Right hindlimb (tissue), 1 donor: ENCODE data around the gene OR2T1.
"Not testable (repeated sequence)": the region's sequence is repeated elsewhere in the genome, so short reads cannot be mapped to it uniquely, and the experiment has no call there.

ENCODE experiments used
- DNase-seq: peaks from one replicate; pipeline ENCODE4 v3.0.0-alpha.2; 2018

OR2T1 gene

GRCh38 chr1:248402748-248403147, at the start of gene OR2T1:
Gene OR2T1 (plus strand): TSS chr1:248403048. CDS start chr1:248406148, 3,100 bp downstream.
- no peak for DNase-seq

GRCh38 chr1:248359415-248359814, 43.4 kb upstream of the OR2T1 start:
- DNase-seq: no peak

- no peak for DNase-seq
Observed at GRCh38 chr1:248361121-248361715, 41.6 kb upstream of the OR2T1 start, which contains the start of gene OR2T4. Gene OR2T4 (plus strand): TSS chr1:248361665. CDS start chr1:248361665, 0 bp downstream.

- DNase-seq: no peak
Observed at GRCh38 chr1:248366609-248367008, 36.2 kb upstream of the OR2T1 start.

- DNase-seq: no peak
Observed at GRCh38 chr1:248372394-248372793, 30.5 kb upstream of the OR2T1 start.

- no peak for DNase-seq
Observed at GRCh38 chr1:248373761-248374160, 29.1 kb upstream of the OR2T1 start.

- DNase-seq: no peak
Observed at GRCh38 chr1:248375446-248375845, 27.4 kb upstream of the OR2T1 start, which contains the start of gene OR2T6. Gene OR2T6 (plus strand): TSS chr1:248375746. CDS start chr1:248387609, 11,863 bp downstream.

- DNase-seq: no peak
Observed at GRCh38 chr1:248376916-248377315, 25.9 kb upstream of the OR2T1 start.

- DNase-seq: no peak
Observed at GRCh38 chr1:248380854-248381253, 22.0 kb upstream of the OR2T1 start.

- no peak for DNase-seq
Observed at GRCh38 chr1:248388426-248388825, 14.4 kb upstream of the OR2T1 start.

GRCh38 chr1:248393050-248393449, 9.8 kb upstream of the OR2T1 start:
- DNase-seq: no peak

- DNase-seq: no peak
Observed at GRCh38 chr1:248404024-248404423, 1.2 kb downstream of the OR2T1 start.

GRCh38 chr1:248406721-248407692, 4.2 kb downstream of the OR2T1 start:
- DNase-seq: no peak

GRCh38 chr1:248416226-248416625, 13.4 kb downstream of the OR2T1 start:
- no peak for DNase-seq

- DNase-seq: no peak
Observed at GRCh38 chr1:248417854-248418253, 15.0 kb downstream of the OR2T1 start.

- no peak for DNase-seq
Observed at GRCh38 chr1:248421384-248421783, 18.5 kb downstream of the OR2T1 start.

- DNase-seq: not testable (repeated sequence)
Observed at GRCh38 chr1:248427526-248428191, 24.8 kb downstream of the OR2T1 start.

GRCh38 chr1:248428192-248428533, 25.3 kb downstream of the OR2T1 start:
- DNase-seq: not testable (repeated sequence)

- not testable (repeated sequence) for DNase-seq
Observed at GRCh38 chr1:248431683-248432082, 28.8 kb downstream of the OR2T1 start.

- DNase-seq: not testable (repeated sequence)
Observed at GRCh38 chr1:248432201-248432600, 29.4 kb downstream of the OR2T1 start.

GRCh38 chr1:248433811-248434415, 31.1 kb downstream of the OR2T1 start:
- DNase-seq: not testable (repeated sequence)

GRCh38 chr1:248434913-248435312, 32.1 kb downstream of the OR2T1 start:
- DNase-seq: not testable (repeated sequence)

- not testable (repeated sequence) for DNase-seq
Observed at GRCh38 chr1:248436303-248436702, 33.5 kb downstream of the OR2T1 start.
